H1 (cell line): ENCODE measurements around the gene FAT1. TPM values are rescaled to one million over a fixed set of nuclear protein-coding genes. Genes with fewer than 3 reads are reported as not detected.

Source experiments
- polyA plus RNA-seq, 7 experiments: library from polyadenylated mRNA; depleted of rRNA in 3 of 7; stranded (reverse) in 5 of 7; unstranded in 2 of 7; fragments of >200 nt in 5 of 7; fragments of 200-250 nt in 2 of 7; gene quantifications; 1 replicate in 5 of 7; 2 replicates in 1 of 7; 4 replicates in 1 of 7; pipeline versions ENCODE4 v1.2.1 to v1.2.3, GENCODE V29; 2011 to 2013; ENCODE audit warnings: missing spikeins in 2 of 7, mixed read lengths in 2 of 7
- total RNA-seq: library from RNA; stranded (reverse); fragmentation: NEBNext Ultra II Directional; extraction: Animal tissue kit (Norgen Biotek cat#: 25700); gene quantifications from 2 replicates; pipeline ENCODE4 v1.2.1, GENCODE V29; 2021
- TF ChIP-seq, protein P1 (sequence below): IDR thresholded peaks from 2 replicates; pipeline ENCODE4 v1.6.1; 2012; ENCODE audit warnings: inconsistent platforms

FAT1 gene
- total and polyA plus RNA-seq, 2 of the 8 experiments (the other 6 are each of a cell fraction or from before 2014, with no cell fraction given) = 94.4 to 137 TPM

GRCh38 chr4:186606591-186606992 lies 117.1 kb downstream of the FAT1 start (continued):
- TF ChIP-seq, protein P1, sequence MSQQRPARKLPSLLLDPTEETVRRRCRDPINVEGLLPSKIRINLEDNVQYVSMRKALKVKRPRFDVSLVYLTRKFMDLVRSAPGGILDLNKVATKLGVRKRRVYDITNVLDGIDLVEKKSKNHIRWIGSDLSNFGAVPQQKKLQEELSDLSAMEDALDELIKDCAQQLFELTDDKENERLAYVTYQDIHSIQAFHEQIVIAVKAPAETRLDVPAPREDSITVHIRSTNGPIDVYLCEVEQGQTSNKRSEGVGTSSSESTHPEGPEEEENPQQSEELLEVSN = no peak
